GM06990 (cell line): ENCODE results near the gene MAN1B1.

Experiments
- DNase-seq: peaks from one replicate; pipeline ENCODE4 v3.0.0-alpha.2; 2011; ENCODE audit not compliant: insufficient read length; ENCODE audit errors: extremely low read depth
- H3K27me3 ChIP-seq: replicated peaks from 2 replicates; pipeline ENCODE4 v1.6.0; 2011; ENCODE audit warnings: low read length; ENCODE audit not compliant: control insufficient read depth, insufficient read depth
- H3K36me3 ChIP-seq: 2 replicates; pipeline ENCODE4 v1.5.1; 2011; ENCODE audit warnings: low read length; ENCODE audit not compliant: control insufficient read depth, insufficient read depth
- H3K4me3 ChIP-seq: replicated peaks from 2 replicates; pipeline ENCODE4 v1.5.1; 2011; ENCODE audit warnings: low read depth, mild to moderate bottlenecking, control low read depth, low read length
- TF ChIP-seq, protein P1 (sequence below): IDR thresholded peaks from 2 replicates; pipeline ENCODE4 v1.5.1; 2011; ENCODE audit warnings: low read length, control low read depth, mild to moderate bottlenecking, inconsistent platforms; ENCODE audit not compliant: insufficient read depth, poor library complexity, severe bottlenecking

MAN1B1 gene

DNA sequence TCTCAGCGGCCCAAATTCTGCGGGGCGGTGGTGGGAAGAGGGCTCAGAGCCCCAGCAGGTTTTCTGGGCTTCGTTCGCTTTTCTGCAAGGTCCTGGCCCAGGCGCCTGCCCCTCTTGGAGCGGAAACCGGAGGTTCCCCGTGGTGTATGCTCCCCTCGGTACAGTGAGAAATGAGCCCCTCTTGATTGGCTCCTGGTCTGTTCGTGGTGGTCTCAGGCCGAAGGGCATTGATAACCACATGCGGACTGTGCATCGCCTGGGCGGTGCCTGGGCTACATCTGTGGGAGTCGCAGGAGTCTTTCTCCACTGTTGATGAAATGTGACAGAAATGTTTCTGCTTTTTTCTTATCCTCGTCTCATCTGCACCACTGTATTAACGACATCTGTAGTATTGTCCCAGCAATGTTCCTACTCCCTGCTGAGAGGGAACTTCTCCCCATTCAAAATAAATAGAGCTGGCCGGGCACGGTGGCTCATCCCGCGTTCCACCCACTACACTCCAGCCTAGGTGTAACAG is 682 bp downstream of the MAN1B1 start:
- Histone ChIP-seq H3K4me3 (peak overlapping the region; percentile 81), H3K36me3 (peaks cover 5% of the 10 kb centered on the region), H3K27me3 (no peaks in the 10 kb centered on the region)
- DNase-seq, result no peak
- TF ChIP-seq, protein P1, sequence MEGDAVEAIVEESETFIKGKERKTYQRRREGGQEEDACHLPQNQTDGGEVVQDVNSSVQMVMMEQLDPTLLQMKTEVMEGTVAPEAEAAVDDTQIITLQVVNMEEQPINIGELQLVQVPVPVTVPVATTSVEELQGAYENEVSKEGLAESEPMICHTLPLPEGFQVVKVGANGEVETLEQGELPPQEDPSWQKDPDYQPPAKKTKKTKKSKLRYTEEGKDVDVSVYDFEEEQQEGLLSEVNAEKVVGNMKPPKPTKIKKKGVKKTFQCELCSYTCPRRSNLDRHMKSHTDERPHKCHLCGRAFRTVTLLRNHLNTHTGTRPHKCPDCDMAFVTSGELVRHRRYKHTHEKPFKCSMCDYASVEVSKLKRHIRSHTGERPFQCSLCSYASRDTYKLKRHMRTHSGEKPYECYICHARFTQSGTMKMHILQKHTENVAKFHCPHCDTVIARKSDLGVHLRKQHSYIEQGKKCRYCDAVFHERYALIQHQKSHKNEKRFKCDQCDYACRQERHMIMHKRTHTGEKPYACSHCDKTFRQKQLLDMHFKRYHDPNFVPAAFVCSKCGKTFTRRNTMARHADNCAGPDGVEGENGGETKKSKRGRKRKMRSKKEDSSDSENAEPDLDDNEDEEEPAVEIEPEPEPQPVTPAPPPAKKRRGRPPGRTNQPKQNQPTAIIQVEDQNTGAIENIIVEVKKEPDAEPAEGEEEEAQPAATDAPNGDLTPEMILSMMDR, result no peak

DNA sequence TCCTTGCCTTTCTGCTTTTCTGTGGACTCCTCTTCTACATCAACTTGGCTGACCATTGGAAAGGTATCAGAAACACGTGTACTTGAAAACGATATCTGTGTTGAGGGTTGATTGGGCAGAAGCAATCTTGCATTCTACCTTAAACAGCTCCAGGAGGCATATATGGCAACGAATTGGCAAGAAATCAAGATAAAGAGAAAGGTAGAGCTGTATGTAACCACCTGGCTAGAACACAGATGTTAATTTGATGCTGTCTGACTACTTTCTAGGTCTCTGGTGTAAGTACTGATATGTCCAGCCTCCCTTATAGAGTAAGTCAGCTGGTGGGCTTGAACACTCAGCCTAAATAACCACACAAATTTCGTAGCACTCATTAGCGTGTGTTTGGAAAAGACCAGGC is 1.3 kb downstream of the MAN1B1 start:
- TF ChIP-seq, protein P1, result no peak
- no peak for DNase-seq
- H3K27me3 ChIP-seq, result no peaks in the 10 kb centered on the region
- peaks cover 7% of the 10 kb centered on the region for H3K36me3 ChIP-seq
- H3K4me3 ChIP-seq, result no peak overlapping the region

DNA sequence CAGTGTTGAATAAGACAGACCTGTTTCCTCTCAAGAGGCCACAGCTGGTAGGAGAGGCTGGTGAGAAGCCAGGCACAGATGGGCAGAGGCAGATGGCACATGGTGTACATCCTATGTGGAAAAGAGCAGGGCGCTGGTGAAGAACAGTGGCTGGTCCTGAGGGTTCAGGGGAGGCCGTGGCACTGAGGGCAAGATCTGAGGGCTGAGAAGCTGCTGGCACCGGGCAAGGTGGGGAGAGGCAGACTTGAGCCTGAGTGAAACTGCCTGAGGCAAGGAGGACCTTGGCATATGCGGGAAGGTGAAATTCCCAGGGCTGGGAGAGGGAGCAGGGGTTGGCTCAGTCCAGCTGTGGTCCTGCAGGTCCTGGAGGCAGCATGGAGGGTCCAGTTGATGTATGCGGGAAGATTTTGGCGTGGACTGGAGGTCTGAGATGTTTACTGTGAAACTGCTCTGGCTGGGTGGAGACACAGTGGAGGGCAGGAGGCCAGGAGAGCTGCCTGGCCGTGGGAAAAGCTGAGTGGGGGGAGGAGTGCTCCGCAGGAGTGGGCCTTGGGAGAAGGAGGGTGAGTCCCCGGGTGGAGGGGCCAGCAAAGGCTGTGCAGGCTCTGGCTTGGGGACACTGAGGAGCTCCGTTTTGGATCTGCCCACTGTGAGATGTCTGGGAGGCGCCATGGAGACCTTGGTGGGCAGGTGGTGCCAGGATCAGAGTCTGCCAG is 2.6 kb downstream of the MAN1B1 start:
- H3K4me3 ChIP-seq, result no peak overlapping the region
- no peaks in the 10 kb centered on the region for H3K27me3 ChIP-seq
- TF ChIP-seq, protein P1, result no peak
- DNase-seq, result no peak
- peaks cover 7% of the 10 kb centered on the region for H3K36me3 ChIP-seq

DNA sequence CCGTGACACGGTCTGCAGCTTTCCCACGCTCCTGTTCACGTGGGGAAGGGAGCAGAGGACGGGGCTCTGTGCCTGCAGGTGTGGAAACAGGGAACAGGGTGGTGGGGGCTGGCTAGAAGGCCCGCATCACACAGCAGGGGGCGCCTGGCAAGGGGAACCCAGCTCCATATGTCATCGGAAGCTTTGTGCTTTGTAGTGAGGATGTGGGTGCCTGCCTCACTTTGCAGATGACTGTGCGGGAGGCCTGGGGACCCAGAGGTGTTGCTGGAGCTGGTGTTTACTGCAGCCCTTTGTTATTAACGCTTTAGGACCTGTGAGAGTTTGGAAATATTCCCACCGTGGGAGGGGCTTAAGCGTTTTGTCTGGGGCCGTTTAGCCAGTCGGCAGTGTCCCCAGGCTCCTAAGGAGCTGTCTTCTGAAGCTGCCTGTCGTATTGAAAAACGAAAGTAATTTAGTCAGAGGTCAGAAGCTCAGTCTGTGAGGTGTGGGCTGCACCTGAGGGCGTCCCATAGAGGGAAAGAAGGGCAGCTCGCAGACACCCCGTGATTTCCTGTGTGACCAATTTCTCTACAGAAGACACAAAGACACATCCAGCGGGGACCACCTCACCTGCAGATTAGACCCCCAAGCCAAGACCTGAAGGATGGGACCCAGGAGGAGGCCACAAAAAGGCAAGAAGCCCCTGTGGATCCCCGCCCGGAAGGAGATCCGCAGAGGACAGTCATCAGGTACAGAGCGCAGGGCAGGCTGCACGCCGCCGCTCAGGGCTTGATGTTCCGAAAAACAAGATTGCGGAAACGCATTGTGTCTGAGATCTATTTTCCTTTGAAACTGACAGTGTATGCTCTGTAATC is 9.1 kb downstream of the MAN1B1 start:
- Histone ChIP-seq H3K36me3 (peaks cover 19% of the 10 kb centered on the region), H3K4me3 (peak overlapping the region; percentile 40), H3K27me3 (no peaks in the 10 kb centered on the region)
- TF ChIP-seq, protein P1, result peak; percentile 93
- DNase-seq, result peak; percentile 81

DNA sequence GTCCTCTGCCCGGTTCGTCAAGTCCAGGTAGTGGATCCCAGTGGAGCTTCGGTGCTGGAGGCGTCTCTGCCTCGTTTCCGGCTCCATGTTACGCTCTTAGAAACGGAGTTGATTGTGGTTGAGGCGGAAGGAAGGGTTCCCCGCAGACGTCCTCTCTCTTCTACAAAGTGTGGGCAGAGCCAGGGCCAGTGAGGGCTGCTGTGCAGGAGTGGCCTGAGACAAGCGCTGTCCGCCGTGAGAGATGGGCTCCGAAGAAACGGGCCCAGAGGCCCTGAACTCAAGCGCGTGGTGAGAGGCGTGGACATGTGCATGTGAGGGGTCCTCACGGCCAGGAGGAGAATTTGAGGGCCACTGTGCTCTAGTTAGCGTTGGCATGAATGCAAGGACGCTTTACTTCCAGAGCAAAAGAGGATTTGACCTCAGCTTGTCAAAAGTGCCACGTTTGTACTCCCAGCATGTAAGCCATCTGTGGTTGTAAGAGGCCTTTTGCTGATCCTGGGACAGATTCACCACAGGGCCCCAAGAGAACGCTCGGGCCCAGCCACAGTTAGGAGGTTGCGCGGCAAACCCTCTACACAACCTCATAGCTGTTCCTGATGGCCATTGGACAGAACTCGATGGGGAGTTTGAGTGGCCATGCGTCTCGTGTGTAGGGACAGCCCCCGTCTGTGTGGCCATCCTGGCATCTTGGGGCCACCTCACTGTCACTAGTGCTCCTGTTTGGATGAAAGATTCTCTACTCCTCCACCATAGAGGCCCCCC is 10.2 kb downstream of the MAN1B1 start:
- H3K36me3 ChIP-seq, result peaks cover 29% of the 10 kb centered on the region
- H3K4me3 ChIP-seq, result no peak overlapping the region
- DNase-seq, result no peak
- TF ChIP-seq, protein P1, result no peak
- no peaks in the 10 kb centered on the region for H3K27me3 ChIP-seq
